Measurements from ENCODE around the gene NOS1AP.

Gene NOS1AP

GRCh38 chr1:162310337-162310736 is 240.8 kb downstream of the NOS1AP start:
- Histone ChIP-seq H3K4me3 (ENCODE audit: low read length) (no peak overlapping the region), H3K4me2 (ENCODE audit: low read depth, low read length) (no peak overlapping the region), H3K79me2 (ENCODE audit: low read length) (no peaks in the 10 kb centered on the region), H3K9me3 (replicated peaks; ENCODE audit: insufficient read depth, low read length) (no peaks in the 10 kb centered on the region), H3K36me3 (replicated peaks; ENCODE audit: insufficient read depth, low read length) (no peaks in the 10 kb centered on the region), H3K9me2 (replicated peaks; ENCODE audit: insufficient read depth, low read length) (no peaks in the 10 kb centered on the region), H2AFZ (ENCODE audit: low read length) (no peak overlapping the region), H3F3A (ENCODE audit: insufficient read depth, low read length) (no peaks in the 10 kb centered on the region), H4K20me1 (ENCODE audit: insufficient read depth, low read length) (no peaks in the 10 kb centered on the region), H3K27ac (ENCODE audit: low read length) (no peak overlapping the region), H3K9ac (ENCODE audit: low read length) (no peak overlapping the region), H3K4me1 (ENCODE audit: low read length) (no peaks in the 10 kb centered on the region), H3K27me3 (replicated peaks; ENCODE audit: insufficient read depth, low read length) (no peaks in the 10 kb centered on the region)
- TF ChIP-seq EZH2 (optimal IDR thresholded peaks at IDR 0.05; ENCODE audit: low read depth, low read length) (no peak), EZH2phosphoT487 (IDR thresholded peaks at IDR 0.05; ENCODE audit: low read length) (no peak), CTCF (IDR thresholded peaks at IDR 0.05; ENCODE audit: low read length) (no peak)
- DNase-seq = no peak

- TF ChIP-seq CTCF (IDR thresholded peaks at IDR 0.05; ENCODE audit: low read length) = no peak
- TF ChIP-seq EZH2 (optimal IDR thresholded peaks at IDR 0.05; ENCODE audit: low read depth, low read length) = no peak
- TF ChIP-seq EZH2phosphoT487 (IDR thresholded peaks at IDR 0.05; ENCODE audit: low read length) = no peak
- Histone ChIP-seq H3K9me2 (replicated peaks; ENCODE audit: insufficient read depth, low read length) (no peaks in the 10 kb centered on the region), H3F3A (ENCODE audit: insufficient read depth, low read length) (no peaks in the 10 kb centered on the region), H3K4me1 (ENCODE audit: low read length) (no peaks in the 10 kb centered on the region), H3K4me2 (ENCODE audit: low read depth, low read length) (no peak overlapping the region), H3K9ac (ENCODE audit: low read length) (no peak overlapping the region), H3K79me2 (ENCODE audit: low read length) (no peaks in the 10 kb centered on the region), H3K9me3 (replicated peaks; ENCODE audit: insufficient read depth, low read length) (no peaks in the 10 kb centered on the region), H3K36me3 (replicated peaks; ENCODE audit: insufficient read depth, low read length) (no peaks in the 10 kb centered on the region), H4K20me1 (ENCODE audit: insufficient read depth, low read length) (no peaks in the 10 kb centered on the region), H2AFZ (ENCODE audit: low read length) (no peak overlapping the region), H3K27ac (ENCODE audit: low read length) (no peak overlapping the region), H3K4me3 (ENCODE audit: low read length) (no peak overlapping the region), H3K27me3 (replicated peaks; ENCODE audit: insufficient read depth, low read length) (no peaks in the 10 kb centered on the region)
- no peak for DNase-seq
Observed at GRCh38 chr1:162314206-162314605, 244.7 kb downstream of the NOS1AP start.

DNA sequence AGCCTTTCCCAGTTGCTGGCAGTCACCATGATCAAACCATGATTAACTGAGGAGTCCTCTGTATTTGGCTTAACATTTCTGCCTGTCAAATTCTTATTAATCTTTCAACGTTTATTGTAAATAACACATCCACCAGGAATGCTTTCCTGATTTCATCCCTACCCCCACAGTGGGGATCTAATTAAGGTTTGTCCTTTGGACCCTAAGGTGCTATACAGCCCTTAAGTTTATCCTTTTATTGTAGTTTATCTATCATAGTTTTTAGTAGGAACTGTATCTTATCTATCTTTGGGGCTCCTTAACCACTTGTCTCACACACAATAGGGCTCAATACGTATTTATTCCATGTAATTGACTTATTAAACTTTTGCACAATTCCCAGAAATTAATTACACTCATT is 246.2 kb downstream of the NOS1AP start:
- Histone ChIP-seq H3K27me3 (replicated peaks; ENCODE audit: insufficient read depth, low read length) (no peaks in the 10 kb centered on the region), H3K9ac (ENCODE audit: low read length) (no peak overlapping the region), H3K9me2 (replicated peaks; ENCODE audit: insufficient read depth, low read length) (no peaks in the 10 kb centered on the region), H3K4me1 (ENCODE audit: low read length) (no peaks in the 10 kb centered on the region), H3K4me3 (ENCODE audit: low read length) (no peak overlapping the region), H3K79me2 (ENCODE audit: low read length) (no peaks in the 10 kb centered on the region), H3K9me3 (replicated peaks; ENCODE audit: insufficient read depth, low read length) (no peaks in the 10 kb centered on the region), H4K20me1 (ENCODE audit: insufficient read depth, low read length) (no peaks in the 10 kb centered on the region), H3K27ac (ENCODE audit: low read length) (no peak overlapping the region), H3K36me3 (replicated peaks; ENCODE audit: insufficient read depth, low read length) (no peaks in the 10 kb centered on the region), H3F3A (ENCODE audit: insufficient read depth, low read length) (no peaks in the 10 kb centered on the region), H3K4me2 (ENCODE audit: low read depth, low read length) (no peak overlapping the region), H2AFZ (ENCODE audit: low read length) (no peak overlapping the region)
- TF ChIP-seq CTCF (IDR thresholded peaks at IDR 0.05; ENCODE audit: low read length) = no peak
- no peak for TF ChIP-seq EZH2phosphoT487 (IDR thresholded peaks at IDR 0.05; ENCODE audit: low read length)
- no peak for TF ChIP-seq EZH2 (optimal IDR thresholded peaks at IDR 0.05; ENCODE audit: low read depth, low read length)
- no peak for DNase-seq
